Activated effector memory CD4-positive, alpha-beta T cell treated with anti-CD3 and anti-CD28 coated beads, Interleukin-2, amount 50 U/mL, for 16 hours (primary cell): ENCODE data around the gene CFAP74.

Experiments
- DNase-seq: peaks from one replicate; pipeline ENCODE4 v3.0.0-alpha.2; 2020

The CFAP74 gene

DNA sequence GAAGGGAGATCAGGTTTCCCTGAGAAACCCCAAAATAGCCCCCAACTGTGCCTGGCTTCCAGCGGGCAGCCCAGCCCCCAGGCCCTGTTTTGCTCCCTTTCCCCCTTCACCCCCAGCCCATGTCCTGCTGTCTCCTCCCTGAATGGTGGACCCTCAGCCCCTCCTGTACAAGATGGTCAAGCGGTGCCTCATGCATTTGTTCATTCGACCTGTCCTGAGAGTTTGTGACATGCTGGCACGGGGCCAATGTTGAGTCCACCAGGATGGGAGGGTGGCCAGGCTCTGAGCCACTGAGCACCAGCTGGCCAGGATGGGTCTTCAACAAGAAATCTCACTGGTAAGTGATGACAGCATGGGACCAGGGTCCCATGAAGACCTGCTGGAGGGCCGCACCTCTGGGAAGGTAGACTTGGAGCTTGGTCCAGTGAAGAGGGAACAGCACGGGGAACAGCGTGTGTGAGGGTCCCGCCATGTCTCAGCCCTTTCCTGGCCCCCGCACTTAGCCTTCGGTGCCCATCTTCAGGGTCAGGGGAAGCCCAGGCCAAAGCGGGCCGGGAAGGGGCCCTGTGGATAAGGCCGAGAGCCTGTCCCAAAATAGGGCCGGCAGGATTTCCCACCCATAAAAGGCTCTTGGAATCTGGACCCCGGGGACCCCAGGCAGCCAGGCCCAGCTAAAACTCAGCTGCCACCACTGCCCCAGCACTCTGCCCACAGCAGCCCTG is 88.5 kb downstream of the CFAP74 start, which contains the start of gene CALML6:
CALML6 (plus strand) TSS at position 290 of the 722 bp plus-strand sequence; CDS start at position 311, 21 bp downstream.
- no peak for DNase-seq

DNA sequence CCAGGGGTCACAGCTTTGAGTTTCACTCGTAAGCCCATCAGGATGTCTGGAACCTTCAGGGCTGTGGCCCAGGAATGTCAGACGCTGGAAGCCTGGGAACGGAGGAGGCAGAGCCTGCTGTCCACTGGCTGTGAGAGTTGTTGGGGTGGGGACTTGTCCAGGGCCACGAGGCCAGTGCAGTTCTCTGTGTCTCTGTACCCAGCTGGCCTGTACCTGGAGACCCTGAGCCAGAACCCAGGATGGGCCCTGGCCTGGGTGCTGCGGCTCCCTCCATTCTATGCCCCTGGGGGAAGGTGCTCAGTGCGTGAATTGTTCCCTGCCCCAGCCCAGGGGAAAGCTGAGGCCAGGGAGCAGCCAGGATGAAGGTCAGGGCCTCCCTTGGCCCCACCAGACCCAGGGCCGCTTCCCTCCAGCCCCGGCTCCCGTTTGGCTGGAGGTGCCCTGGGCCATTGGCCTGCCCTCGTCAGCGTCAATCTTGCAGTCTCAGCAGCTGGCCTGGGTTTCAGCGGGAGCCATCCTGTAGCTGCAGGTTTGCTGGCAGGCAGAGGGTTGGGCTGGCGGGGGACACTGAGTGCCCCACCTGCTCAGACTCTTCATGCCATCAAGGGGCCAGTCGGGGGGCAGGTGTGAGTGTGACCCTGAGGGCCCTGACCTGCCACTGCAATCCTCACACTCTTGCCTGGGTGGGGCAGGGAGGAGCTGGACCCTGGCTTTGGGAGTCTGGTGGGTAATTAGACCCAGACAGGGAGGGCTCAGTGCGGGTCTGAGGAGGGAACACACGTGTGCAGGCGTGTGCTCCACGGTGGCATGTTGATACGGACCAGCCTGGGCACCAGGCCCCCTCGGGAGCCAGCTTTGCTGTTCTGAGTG is 89.2 kb downstream of the CFAP74 start:
- no peak for DNase-seq

DNA sequence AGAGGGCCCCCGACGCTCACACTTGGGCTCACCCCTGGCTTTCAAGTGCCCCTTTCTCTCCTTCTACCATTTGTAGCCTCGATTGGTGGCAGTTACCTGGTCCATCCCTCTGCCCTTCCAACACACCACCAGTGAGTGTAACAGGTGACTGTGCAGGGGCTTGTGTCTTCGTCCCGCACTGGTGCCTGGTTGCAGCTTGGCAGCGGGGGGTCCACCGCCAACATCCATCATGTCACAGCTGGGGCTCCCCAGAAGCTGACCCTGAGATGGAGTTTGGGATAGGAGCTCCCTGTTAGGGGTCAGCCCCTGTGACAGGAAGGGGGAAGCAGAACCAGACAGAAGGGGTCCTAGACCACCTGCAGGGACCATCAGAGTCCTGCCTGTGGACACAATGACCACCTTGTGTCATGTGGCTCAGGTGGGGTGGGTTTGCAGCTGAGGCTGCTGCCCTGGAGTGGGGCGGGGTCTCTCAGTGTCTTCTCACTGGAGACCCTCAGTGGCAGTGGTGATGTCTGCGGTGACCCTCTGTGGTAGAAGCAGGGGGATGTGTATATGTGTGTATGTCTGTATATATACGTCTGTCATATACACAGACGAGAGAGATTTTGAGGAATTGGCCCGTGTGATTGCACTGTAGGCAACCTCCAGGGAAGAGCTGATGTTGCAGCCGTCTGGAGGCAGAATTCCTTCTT is 92.1 kb downstream of the CFAP74 start:
- DNase-seq, result no peak

DNA sequence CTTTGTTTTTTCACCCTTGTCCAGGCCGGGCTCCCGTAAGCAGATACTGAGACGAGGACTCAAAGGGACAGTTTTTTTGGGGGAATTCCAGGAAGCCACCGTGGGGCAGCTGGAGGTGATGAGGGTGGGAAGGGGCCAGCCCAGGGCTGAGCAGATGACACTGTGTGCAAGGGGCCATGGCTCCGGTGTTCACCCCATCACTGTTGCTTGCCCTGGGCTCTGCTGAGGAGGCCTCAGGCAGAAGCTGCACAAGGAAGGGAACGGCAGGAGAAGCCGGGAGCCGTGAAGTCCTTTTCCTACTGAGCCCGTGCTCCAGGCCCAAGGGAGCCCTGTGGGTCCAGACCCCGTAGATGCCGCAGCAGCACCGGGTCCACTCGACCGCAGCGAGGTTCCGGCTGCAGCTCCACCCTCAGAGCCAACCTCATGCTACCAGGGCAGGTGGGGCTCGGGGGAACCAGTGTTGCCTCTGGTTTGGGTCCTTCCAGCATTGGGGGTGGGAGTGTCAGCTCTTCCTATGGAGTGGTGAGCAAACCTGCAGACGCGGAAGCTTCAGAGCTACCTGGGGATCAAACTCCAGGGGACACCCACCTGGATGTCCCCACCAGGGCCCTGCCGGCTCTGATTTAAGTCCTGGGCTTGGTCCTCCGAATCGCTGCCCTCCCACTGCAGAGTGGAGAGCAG is 92.8 kb downstream of the CFAP74 start:
- peak; percentile 61 for DNase-seq

DNA sequence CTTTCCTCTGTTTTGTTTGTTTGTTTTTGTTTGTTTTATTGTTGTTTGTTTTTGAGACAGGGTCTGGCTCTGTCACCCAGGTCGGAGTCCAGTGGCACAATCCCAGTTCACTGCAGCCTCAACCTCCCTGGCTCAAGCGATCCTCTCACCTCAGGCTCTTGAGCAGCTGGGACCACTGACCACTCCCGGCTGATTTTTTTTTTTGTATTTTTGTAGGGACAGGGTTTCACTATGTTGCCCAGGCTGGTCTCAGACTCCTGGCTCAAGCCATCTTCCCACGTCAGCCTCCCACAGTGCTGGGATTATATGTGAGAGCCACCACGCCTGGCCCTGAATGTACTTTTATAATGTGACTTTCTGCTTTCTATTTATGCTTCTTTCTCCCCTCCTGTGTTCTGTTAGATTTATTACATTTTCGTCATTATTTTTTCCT is 93.5 kb downstream of the CFAP74 start:
- no peak for DNase-seq

DNA sequence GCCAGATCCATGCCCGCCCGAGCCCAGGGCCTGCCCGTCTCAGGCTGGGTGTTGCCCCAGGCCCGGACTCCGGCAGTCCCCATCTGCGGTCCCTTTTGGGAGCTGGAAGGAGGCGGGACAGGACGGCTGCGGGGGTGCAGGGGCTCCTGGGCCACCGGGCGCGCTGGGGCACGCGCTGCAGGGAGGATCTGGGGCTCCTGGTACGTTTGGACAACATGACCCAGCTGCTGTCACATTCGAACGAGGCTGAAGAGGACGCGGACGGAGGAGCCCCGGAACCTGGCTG is 95.1 kb downstream of the CFAP74 start:
- DNase-seq, result no peak

DNA sequence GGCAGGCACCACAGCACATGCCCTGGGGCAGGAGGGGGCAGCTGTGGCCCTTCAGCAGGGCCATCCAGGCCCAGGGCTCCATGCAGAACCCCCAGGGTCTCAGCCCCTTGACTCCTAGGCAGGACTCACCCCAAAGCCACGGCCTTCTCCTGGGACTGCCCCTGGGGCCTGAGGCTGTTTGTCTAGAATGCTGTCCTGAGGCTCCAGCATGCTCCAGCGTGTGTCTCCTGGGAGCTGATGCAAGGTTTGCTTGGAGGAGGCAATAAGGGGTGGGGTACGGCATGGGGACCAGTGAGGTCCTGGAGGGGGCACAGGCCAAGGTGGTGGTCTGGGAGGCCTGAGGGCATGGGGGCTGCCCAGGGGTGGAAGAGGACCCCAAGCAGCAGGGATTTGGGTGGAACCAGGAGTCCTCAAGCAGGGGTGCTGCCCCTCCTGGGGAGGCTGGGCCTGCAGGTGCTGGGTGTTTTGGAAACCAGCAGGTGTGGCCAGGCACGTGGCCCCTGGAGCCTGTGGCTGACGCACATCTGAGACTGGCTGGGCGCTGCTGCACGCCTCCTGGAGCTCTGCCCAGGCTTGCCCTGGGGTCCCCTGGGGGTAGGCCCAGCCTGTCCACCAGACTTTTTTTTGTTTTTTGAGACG is 96.4 kb downstream of the CFAP74 start:
- no peak for DNase-seq

DNA sequence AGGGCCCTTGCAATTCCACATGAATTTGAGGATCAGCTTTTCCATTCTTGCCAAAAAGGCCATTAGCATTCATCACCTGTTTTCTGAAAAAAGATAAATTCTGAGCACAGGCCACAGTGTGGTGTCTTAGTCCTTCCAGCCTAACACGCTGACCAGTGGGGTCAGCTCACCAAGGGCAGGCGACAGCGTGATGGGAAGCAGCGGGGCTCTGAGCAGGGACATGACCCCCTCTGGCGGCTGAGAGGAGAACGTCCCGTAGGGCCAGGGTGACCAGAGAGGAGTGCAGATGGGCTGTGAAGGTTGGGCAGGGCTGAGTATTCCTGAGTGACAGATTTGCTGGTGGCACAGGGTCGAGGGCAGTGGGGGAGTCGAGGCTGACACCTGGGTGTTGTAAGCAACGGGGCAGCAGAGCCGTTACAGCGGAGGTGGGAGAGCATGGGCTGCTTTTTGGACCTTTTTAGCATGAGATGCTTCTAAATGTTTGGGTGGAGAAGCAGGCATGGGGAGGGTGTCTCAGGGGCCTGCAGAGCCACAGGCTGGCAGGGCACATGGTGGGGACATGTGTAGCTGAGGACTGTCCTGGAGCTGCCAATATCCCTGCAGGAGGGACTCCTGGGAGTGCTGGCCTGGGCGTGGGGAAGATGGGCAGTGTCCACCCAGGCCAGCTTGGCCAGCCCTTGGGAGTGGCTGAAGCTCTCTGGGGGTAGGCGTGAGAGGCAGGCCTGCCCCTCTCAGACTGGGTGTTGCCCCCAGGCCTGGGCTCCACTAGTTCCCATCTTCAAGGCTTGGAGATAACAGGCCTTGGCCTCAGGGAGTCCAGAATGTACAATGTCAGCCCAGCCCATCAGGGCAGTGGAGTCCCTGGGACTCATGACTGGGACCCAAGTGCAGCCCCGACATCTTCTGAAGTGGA is 97.1 kb downstream of the CFAP74 start:
- peak; percentile 89 for DNase-seq

DNA sequence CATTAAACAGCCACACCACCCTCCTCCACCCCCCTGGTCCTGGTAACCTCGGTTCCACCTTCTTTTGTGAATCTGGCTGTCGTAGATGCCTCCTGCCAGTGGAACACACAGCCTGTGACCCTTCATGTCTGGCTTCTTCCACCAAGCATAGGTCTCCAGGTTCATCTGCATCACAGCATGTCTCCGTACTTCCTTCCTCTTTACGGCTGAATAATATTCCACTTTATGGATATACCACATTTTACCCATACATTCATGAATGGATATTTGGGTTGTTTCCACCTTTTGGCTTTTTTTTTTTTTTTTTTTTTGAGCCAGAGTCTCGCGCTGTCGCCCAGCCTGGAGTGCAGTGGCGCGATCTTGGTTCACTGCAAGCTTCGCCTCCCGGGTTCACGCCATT is 100.4 kb downstream of the CFAP74 start:
- DNase-seq, result no peak

DNA sequence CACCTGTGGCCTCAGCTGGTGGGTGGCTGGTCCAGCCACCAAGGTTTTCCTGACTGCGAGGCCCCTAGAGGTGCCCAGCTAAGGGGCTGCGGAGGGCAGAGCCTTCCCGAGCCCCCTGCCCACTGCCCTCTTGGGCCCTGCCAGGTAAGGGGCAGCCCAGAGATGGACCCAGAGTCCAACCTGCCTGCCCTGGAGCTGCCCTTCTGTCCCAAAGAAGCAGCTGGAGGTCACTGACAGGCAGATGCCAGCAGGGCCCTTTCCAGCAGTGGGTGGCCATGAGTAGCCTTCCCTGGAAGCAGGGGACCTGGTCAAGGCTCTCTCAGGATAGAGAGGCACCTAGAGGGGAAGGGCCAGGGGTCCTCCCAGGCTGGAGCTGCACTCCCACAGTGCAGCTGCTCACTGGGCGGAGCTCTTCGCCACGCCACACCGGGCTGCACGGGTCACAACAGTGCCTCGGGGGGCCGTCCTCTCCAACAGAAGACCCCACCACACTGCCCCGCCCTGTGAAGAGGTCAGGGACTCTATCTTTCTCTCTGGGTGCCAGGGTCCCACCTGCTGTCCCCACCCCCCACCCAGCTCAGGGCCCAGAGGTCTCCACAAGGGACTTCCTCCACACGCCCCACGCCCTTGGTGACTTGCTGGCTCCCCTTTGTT is 101.8 kb downstream of the CFAP74 start:
- DNase-seq, result no peak

DNA sequence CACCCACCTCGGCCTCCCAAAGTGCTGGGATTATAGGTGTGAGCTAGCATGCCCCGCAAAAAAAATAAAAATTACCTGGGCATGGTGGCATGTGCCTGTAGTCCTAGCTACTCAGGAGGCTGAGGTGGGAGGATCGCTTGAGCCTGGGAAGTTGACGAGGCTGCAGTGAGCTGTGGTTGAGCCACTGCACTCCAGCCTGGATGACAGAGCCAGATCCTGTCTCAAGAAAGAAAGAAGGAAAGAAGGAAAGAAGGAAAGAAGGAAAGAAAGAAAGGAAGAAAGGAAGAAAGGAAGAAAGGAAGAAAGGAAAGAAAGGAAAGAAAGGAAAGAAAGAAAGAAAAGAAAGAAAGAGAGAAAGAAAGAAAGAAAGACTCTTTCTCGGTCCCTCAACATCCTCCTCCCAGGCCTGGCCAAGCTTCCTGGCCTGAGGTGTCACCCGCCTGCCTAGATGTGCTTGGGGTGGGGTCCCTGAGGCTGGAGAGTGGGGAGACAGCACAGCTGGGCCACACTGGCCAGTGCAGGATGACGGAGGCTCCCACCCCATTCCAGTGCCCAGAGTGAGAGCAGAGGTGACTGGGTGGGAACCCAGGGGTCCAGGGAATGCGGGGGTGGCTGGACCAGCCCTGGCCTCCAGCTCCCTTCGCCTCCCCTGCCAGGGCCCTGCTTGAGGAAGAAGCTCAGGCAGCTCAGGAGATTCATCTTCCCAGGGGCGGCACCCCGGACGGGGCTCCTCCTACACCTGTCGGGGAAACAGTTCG is 102.5 kb downstream of the CFAP74 start:
- no peak for DNase-seq

DNA sequence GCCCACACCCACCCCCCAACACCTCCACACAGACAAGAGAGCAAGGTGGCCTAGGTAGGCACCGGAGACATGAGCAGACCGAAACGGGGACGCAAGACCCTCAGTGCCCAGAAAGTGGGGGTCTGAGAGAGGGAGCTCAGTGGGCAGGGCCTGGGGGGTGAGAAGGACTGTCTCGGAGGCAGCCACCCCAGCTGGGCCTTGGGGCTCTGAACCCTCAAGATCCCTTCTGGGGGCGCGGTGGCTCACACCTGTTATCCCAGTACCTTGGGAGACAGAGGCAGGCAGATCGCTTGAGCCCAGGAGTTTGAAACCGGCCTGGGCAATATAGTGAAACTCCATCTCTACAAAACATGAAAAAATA is 103.6 kb downstream of the CFAP74 start:
- no peak for DNase-seq

DNA sequence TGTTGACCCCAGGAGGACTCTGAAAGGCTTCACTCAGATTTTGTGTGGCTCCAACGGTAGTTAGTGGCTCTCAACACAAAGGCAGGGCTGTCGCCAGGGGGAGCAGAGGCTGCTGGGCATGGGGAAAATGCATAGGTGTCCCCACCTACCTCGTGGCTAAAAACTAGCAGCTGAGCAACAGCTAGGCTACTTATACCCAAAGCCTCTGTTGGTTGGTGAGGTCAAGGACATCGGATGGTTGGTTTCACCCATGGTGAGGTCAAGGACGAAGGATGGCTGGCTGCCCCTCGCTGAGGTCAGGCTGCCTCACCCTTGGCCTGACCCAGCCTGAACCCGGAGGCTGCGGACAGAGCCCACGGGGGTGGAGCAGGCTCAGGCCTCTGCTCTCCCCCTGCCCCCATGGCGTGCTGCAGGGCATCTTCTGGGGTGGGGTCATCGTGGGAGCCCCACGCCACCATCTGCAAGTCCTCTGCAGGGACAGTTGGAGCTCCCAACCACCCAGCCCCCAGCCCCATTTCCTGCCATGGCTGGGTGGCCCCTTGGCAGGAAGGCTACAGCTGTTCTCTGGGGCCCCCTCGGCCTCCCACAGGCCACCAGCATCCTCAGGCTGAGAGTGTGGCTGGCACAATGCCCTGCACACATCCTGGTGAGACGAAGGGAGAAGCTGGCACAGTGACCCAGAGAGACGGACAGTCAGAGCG is 104.2 kb downstream of the CFAP74 start:
- no peak for DNase-seq

DNA sequence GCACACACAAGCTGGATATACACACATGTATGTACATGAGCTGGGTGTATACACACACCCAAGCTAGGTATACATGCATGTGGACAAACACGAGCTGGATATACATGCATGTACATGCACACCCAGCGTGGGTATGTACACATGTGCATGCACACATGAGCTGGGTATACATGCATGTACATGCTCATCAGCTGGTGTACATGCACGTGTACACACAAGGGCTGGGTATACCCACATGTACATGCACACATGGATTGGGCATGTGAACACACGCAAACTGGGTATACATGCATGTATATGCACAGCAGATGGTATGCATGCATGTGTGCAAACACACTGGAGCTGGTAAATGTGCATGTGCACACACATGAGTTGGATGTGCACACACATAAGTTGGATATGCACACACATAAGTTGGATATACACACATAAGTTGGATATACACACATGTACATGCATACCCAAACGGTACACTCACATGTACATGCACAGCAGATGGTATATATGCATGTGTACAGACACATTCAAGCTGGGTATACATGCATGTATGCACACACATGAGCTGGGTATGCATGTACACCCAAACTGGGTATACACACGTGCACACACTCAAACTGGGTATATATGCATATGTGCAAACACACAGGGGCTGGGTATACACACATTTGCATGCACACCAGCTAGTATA is 105.2 kb downstream of the CFAP74 start:
- DNase-seq, result no peak

DNA sequence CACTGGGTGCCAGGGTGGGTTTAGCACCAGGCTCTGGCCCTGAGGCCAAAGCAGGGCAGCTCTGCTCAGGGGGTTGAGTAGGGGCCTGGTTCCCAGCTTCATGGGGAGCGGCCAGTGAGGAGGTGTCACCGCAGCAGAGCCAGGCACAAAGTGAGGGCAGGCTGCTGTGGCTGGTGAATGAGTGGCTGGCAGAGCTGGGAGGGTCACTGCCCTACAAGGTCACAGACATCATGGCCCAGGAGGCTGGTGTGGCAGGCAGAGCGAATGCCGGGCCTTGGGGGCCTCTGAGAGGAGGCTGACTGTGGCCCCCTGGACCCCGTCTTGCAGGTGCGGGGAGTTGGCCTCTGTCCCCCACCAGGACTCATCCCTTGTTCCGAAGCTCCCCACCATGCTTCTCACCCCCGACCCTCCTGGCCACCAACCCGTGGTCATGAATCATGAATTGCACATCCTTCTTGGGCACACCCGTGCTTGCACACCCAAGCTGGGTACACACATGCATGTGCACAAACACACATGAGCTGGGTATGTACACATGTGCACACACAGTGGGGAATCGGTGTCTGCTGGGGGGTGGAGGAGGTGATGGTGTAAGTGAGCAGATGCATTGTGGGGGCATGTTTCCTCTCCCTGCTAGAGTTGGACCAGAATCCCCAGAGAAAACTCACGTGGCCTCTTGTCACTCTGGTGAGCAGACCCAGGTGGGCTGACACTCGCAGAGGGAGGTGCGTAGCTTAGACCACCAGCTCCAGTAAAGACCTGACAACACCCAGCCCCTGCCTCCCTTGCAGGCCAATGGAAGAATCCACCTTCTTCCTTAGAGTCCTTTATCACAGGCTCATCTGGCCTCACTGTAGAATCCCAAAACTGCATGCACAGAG is 107.9 kb downstream of the CFAP74 start:
- DNase-seq, result no peak

DNA sequence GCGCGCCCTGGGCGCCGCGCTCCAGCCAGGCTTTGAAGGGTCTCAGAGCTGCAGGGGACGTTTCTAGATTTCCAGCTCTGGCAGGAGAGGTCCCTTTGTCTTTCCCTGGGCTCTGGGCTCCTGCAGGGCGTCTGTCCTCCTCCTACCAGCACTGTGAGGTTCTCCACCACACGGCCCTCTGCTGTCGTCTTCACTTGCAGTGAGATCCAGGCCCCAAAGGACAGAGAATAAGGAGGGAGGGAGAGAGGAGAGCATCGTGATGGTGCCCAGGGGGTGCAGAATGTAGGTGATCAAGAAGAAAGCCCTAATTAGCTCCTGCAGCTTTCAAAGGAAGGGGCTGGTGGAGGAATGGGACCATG is 108.5 kb downstream of the CFAP74 start:
- no peak for DNase-seq

DNA sequence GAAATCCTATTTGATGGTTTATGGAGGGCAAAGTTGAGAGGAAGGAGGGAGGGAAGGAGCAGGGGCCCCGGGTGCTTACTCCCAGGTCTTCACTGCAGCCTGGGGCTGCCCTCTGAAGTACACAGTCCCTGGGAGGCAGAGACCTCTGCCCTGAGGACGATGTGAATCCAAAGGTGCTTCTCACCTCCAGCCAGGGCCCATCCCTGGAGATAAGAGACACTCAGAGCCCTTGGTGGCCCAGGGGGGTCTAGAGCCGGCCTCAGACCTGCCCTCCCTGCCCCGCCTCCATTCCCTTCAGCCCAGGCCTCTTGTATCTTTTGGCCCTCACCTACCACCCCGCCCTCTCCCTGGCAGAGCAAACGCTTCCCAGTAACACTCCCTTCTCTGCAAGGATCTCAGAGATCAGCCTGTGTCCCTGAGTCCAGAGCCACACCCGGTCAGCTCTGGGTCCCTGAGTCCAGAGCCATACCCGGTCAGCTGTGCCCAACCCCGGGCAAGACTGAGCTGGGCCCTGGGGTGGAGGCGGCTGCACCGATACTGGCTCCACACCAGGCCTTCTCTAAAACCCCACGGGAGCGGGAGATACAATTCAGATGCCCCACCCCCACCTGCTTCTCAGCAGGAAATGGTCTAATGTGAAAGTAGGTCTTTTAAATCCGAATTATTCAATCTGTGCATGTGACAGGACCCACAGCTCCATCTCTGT is 109.1 kb downstream of the CFAP74 start:
- no peak for DNase-seq

DNA sequence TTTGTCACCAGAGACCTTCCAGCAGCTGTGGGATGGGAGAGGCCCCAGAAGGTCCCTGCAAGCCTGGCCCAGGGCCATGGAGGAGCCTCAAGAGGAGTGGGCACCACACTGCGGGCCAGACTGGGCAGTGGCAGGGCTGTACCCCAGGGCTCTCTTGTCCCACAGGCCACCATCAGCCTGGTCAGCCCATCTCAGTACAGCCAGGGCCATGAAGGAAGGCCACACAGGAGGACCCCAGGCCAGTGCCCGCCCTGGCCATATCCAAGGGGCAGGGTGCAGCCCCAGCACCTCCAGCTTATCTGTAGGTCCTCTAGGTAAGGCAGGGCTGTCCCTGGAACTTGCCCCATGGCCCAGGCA is 109.6 kb downstream of the CFAP74 start:
- no peak for DNase-seq
